Uterus (tissue), 2 donors: ENCODE data around the gene IL1RAPL2.

Experiments
- CTCF ChIP-seq, 4 experiments: fragments of 200-600 bp in 2 of 4; fragments of 450-650 bp in 2 of 4; sonication (generic) in 2 of 4; IDR thresholded peaks; one replicate each; pipeline ENCODE4 v1.5.1; 2016 to 2019; ENCODE audit warnings: antibody characterized with exemption in 4 of 4, mild to moderate bottlenecking in 2 of 4, moderate library complexity in 1 of 4
- POLR2A ChIP-seq, 2 donors: fragments of 450-650 bp; IDR thresholded peaks; one replicate each; pipeline ENCODE4 v1.6.1; 2016; ENCODE audit warnings: antibody characterized with exemption in 2 of 2, mild to moderate bottlenecking in 1 of 2, moderate library complexity in 1 of 2

GRCh38 chrX:104696667-104697066, 130.7 kb downstream of the IL1RAPL2 start:
- TF ChIP-seq CTCF (IDR thresholded peaks at IDR 0.05) (no peak), POLR2A (IDR thresholded peaks at IDR 0.05) (no peak)
